HL-60 (cell line): ENCODE results near the gene PRSS27.

Experiments
- GABPA ChIP-seq: IDR thresholded peaks from 2 replicates; pipeline ENCODE4 v1.6.1; 2012; ENCODE audit warnings: low read depth
- POLR2AphosphoS5 ChIP-seq: IDR thresholded peaks from 2 replicates; pipeline ENCODE4 v1.6.1; 2012; ENCODE audit warnings: low read depth
- TF ChIP-seq, protein P1 (sequence below): IDR thresholded peaks from one replicate; pipeline ENCODE4 v1.5.1; 2011; ENCODE audit warnings: low read length, control low read depth, inconsistent platforms; ENCODE audit not compliant: insufficient read depth
- TF ChIP-seq, protein P2 (sequence below): IDR thresholded peaks from 2 replicates; pipeline ENCODE4 v1.6.1; 2012; ENCODE audit warnings: low read depth; ENCODE audit not compliant: insufficient replicate concordance

DNA sequence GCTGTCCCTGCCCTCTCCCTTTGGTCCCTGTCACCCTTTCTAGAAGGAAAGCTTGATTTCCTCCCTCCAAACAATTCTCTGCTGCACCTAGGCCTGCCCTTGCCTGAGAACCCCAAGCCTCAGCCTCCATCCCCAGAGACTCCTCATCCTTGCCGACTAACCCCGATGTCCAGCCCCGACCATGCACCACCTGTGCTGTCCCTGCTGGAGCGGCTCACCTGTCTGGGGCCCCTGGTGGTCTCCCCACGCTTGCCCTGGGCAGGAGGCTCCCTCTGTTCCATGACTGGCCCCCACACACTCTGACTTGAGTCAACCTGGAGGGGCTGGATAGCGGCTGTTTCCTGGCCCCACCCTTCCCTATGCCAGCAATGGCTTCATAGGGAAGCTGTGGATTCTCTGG is 20.5 kb upstream of the PRSS27 start:
- TF ChIP-seq POLR2AphosphoS5 = no peak
- TF ChIP-seq, protein P1, sequence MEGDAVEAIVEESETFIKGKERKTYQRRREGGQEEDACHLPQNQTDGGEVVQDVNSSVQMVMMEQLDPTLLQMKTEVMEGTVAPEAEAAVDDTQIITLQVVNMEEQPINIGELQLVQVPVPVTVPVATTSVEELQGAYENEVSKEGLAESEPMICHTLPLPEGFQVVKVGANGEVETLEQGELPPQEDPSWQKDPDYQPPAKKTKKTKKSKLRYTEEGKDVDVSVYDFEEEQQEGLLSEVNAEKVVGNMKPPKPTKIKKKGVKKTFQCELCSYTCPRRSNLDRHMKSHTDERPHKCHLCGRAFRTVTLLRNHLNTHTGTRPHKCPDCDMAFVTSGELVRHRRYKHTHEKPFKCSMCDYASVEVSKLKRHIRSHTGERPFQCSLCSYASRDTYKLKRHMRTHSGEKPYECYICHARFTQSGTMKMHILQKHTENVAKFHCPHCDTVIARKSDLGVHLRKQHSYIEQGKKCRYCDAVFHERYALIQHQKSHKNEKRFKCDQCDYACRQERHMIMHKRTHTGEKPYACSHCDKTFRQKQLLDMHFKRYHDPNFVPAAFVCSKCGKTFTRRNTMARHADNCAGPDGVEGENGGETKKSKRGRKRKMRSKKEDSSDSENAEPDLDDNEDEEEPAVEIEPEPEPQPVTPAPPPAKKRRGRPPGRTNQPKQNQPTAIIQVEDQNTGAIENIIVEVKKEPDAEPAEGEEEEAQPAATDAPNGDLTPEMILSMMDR = no peak
- TF ChIP-seq GABPA = no peak
- TF ChIP-seq, protein P2, sequence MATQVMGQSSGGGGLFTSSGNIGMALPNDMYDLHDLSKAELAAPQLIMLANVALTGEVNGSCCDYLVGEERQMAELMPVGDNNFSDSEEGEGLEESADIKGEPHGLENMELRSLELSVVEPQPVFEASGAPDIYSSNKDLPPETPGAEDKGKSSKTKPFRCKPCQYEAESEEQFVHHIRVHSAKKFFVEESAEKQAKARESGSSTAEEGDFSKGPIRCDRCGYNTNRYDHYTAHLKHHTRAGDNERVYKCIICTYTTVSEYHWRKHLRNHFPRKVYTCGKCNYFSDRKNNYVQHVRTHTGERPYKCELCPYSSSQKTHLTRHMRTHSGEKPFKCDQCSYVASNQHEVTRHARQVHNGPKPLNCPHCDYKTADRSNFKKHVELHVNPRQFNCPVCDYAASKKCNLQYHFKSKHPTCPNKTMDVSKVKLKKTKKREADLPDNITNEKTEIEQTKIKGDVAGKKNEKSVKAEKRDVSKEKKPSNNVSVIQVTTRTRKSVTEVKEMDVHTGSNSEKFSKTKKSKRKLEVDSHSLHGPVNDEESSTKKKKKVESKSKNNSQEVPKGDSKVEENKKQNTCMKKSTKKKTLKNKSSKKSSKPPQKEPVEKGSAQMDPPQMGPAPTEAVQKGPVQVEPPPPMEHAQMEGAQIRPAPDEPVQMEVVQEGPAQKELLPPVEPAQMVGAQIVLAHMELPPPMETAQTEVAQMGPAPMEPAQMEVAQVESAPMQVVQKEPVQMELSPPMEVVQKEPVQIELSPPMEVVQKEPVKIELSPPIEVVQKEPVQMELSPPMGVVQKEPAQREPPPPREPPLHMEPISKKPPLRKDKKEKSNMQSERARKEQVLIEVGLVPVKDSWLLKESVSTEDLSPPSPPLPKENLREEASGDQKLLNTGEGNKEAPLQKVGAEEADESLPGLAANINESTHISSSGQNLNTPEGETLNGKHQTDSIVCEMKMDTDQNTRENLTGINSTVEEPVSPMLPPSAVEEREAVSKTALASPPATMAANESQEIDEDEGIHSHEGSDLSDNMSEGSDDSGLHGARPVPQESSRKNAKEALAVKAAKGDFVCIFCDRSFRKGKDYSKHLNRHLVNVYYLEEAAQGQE = no peak
